Stimulated activated CD8-positive, alpha-beta memory T cell treated with anti-CD3 and anti-CD28 coated beads, Interleukin-4, amount 100 ng/mL, for 24 hours (primary cell): ENCODE results near the gene COL9A3.

Source experiments
- DNase-seq: peaks from one replicate; pipeline ENCODE4 v3.0.0-alpha.2; 2020; ENCODE audit warnings: low read depth

Gene COL9A3

DNA sequence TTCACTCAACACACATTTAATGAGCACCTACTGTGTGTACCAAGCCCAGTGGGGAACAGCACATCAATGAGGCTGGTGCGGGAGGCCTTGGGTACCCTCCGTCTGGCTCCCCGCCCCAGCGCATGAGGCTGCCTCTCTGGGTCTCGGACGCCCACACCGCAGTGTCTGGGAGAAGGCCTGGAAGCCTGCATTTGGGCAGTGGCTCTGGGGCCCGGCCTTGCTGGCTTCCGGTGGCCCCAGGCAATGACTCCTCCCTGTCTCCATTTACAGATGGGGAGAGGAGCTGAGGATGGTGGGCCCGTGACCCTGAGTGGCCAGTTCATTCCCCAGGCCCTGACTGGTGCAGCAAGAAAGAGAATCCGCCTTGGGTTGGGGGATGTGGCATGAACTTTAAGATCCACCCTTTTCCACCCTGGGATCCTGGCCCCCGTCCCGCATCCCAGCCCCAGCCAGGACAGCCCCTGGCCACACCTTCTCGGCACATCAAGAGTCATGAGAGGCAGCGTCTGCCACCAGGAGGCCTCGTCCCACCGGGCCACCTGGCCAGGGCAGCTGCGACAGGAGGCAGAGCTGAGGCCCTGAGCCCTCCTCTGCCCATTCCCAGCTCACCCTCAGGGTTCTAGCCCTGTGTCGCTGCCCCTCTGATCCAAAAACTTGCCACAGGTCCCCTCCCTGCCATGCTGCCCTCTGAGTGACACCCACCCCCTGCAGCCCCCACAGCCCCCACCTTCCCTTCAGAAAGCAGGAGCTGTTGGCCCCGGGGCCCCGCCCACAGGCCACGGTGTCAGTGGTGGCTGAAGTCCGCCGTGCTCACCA lies 38.0 kb upstream of the COL9A3 start:
- no peak for DNase-seq

DNA sequence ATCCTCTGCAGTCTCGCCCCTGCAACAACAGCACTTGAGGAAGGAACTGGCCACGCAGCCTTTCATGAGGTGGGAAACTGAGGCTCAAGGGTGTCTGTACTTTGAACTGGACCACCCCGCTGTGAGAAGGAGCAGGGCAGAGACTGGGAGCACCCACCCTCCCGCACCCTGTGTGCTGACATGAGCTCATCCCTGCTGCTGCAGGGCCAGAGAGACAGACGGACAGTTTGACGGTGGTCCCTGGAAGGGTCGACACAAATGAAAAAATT lies 37.5 kb upstream of the COL9A3 start:
- DNase-seq = no peak

DNA sequence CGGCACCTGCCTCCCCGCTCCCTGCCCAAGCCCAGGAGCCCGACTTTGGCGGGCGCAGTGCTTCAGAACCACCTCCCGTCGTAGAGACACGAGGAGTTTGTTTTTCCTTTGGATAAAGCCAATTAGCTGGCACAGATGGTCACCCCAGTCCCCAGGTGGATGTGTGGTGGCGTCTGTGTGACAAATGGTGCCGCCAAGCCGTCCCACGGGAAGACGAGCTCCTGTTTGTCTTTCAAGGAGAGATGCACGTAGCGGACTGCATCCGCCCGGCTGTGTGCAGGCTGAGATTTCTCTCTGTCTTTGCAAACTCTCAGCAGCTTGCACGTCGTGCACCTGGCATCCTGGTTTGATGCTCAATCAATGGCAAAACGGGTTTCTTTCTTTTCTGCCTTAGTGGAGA lies 36.6 kb upstream of the COL9A3 start:
- no peak for DNase-seq

DNA sequence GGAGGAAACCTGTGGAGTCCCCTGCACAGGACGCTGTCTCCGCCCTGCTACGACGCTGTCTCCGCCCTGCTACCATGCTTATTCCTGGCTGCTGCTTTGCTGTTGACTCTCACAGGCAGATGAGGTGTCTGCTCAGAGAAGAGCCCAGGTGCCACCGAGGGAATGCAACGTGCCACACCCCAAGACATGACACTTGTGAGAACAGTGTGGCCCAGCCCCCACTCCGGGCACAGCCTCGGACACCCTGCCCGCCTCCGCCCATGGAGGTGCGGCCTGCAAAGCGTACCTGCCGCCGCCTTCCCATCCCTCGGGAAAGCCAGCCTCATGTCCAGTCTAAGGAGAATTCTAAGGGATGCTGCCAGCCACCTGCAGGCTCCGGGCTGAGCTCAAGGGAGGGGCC lies 36.2 kb upstream of the COL9A3 start:
- DNase-seq = no peak

DNA sequence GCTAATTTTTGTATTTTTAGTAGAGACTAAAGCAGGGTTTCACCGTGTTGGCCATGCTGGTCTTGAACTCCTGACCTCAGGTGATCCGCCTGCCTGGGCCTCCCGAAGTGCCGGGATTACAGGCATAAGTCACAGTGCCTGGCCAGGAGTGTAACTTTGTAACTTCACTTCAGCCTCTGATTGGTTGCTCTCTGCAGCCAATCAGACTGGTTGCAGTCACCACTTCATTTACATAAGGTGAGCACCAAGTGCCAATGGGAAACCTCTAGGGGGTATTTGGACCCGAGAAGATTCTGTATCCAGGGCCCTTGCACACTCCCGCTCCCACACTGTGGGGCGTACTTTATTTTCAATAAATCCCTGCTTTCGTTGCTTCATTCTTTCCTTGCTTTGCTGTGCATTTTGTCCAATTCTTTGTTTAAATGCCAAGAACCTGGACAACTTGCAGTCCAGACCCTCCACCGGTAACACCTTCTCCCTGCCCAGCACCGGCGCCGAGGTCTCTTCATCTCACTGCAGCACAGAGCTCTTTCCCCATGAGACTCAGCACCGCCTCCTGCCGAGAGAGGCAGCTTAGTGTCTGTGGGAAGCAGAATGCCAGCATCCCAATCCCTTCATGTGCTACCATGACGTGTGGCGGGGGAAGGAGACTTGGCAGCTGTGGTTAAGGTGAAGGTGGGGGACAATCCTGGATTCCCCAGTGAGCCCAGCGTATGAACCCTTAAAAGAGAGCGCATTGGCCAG lies 34.5 kb upstream of the COL9A3 start:
- no peak for DNase-seq

DNA sequence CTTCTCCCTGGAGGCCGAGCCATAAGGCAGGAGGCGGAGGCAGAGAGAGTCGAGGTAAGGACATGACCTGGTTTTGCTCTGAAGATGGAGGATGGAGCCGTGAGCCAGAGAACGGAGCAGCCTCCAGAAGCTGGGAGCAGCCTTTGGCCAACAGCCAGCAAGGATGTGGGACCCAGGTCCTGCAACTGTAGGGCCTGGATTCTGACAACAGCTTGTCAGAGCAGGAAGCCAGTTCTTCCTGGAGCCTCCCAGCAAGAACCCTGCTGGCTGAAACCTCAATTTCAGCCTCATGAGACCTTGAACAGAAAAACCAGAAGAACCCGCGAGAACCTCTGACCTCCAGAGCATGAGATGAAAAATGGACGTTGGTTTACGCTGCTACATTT lies 34.0 kb upstream of the COL9A3 start:
- no peak for DNase-seq

DNA sequence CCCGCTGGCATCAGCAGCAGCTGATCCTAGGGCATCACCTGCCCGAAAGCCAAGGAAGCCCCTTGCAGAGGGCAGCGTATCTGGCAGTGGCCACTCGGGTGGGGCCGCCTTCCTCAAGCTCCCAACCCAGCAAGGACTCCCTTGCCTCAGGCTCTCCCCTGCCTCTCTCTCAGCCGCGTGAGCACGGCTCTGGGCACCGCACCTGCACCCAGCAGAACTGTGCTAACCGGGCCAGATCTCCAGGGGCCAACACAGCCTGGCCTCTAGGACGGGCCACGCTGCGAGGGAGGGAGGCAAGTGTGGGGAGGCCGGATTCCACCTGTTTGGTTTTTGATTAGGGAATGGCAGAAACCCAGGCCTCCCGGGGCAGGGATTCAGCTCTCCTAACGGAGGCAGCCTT lies 32.4 kb upstream of the COL9A3 start:
- DNase-seq = no peak

DNA sequence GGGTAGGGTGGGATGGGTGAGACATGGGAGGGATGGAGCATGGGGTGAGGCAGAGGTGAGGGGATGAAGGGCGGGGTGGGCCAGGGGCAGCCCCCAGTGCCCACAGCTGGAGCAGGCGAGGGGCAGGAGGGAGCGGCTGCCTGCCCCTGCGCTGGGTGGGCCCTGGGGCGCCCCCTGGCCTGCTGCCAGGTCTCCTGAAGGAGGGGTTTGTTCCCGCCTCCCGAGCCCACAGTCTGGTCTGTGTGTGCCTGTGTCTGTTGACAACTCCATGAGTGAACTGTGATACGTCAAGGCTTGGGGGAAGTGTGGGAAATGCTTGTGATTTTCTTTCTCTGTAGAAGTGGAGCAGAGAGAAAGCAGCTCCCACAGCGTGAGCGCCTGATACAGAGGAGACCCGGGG lies 31.5 kb upstream of the COL9A3 start:
- no peak for DNase-seq

DNA sequence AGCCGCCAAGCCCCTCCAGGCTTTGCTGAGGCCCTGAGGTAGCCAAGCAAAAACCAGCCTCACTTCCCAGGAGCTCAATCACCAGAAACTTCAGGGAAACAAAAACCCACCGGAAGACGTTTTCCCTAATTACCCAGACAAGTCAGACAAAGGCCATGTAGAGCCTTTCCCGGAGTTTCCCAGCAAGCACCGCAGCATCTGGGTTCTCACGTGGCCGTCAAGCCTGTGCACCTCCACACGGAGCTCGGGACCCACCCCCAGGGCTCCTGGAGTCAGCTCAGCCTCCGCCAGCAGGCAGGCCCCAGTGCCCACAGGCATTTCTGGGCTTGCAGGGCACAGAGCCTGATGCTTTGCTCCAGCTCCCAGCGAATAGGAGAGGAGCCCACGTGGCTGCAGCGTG lies 30.7 kb upstream of the COL9A3 start:
- DNase-seq = no peak

DNA sequence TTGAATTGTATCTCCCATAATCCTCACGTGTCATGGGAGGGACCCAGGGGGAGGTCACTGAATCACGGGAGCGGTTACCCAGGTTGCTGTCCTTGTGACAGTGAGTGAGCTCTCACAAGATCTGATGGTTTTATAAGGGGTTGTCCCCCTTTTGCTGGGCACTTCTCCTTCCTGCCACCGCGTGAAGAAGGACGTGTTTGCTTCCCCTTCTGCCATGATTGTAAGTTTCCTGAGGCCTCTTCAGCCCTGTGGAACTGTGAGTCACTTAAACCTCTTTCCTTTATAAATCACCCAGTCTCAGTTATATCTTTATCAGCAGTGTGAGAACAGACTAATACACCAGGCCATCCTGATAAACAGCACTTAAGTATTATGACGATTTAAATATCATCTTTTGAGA lies 29.5 kb upstream of the COL9A3 start:
- DNase-seq = no peak

DNA sequence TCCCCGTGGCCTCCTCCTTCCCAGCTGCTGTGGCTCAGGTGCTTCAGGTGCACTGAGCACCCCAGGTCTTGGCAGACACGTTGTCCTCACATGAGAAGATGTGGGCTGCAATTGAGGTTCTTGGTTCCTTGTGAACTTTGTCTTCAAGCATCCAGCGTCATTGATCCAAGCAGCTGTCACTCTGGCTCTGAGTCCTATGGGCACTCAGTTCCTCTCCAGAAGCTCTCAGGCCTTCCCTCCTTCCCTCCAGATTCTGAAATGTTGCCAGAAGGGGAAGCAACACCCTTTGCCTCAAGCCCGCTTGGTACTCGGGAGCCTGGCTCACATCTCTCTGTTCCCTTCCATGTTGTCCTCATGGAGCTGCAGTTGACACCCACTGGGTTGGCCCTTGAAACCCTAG lies 29.0 kb upstream of the COL9A3 start:
- no peak for DNase-seq

DNA sequence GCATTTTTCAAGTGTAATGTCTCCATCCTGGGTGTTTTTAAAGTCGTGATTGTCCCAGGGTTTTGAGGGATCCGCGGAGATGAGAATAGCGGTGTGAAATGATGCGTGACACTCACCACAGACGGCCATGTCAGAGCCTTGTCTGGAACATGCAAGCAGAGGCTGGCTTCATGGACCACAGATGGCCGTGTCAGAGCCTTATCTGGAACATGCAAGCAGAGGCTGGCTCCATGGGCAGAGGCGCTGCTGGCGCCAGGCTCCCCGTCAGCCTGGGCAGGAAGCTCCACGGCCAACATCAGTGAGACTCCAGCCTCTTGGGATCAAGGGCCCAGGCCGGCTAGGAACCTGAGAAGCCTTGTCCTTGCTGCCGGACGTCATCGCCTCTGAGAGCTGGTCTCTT lies 28.2 kb upstream of the COL9A3 start:
- no peak for DNase-seq

DNA sequence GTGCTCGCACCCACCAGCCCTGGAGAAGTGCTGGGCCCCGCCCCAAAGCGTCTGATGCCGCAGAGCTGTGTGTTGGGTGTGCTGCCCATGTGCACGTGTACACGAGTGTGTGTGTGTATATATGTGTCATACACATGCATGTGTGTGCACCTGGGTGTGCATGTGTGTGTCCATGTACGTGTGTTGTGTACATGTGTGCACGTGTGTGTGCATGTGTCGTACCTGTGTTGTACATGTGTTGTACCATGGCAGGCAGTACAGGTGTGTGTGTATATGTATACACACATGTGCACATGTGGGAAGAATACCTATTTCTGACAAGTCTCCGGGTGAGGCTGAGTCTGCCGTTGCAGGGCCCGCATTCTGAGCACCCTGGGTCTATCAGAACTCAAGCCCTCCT lies 26.8 kb upstream of the COL9A3 start:
- DNase-seq = no peak

DNA sequence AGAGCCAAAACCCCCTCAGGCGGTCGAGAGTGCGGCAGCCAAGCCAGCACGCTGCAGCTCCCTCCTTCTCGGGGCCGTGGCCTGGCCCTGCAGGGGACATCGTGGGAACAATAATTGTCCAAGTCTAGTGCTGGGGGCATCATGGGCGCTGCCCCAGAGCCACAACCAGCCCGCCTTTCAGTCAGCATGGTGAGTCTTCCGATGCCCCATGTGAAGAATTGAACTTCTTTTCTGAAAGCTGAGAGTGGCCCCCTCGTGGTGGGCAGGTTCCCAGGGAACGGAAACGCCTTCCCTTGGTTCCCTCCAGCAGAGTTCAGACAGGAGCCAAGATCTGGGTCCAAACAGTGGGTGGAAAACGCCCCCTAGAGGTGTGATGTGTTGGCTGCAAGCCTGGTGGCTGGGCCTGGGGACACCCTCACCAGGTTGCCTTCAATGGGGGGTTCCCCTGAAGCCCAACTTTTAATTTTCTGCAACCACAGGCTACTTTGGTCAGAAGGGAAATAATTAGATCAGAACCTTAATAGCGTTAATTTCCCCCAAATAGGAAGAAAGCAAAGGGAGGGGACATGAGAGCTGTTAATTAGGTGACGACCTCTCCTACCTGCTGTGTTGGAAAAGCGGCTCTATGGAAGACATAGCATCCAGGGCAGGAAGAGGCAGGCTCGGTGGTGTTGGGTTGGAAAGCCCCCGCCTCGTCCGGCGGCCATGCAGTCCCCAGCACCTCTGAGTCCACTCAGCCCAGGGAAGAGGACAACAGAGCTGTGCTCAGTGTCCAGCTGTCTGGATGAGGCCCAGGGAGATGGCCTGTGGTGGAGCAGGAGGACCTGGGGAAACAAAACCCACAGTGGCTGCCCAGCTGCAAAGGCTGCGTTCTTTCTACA lies 25.3 kb upstream of the COL9A3 start:
- peak; percentile 53 for DNase-seq

DNA sequence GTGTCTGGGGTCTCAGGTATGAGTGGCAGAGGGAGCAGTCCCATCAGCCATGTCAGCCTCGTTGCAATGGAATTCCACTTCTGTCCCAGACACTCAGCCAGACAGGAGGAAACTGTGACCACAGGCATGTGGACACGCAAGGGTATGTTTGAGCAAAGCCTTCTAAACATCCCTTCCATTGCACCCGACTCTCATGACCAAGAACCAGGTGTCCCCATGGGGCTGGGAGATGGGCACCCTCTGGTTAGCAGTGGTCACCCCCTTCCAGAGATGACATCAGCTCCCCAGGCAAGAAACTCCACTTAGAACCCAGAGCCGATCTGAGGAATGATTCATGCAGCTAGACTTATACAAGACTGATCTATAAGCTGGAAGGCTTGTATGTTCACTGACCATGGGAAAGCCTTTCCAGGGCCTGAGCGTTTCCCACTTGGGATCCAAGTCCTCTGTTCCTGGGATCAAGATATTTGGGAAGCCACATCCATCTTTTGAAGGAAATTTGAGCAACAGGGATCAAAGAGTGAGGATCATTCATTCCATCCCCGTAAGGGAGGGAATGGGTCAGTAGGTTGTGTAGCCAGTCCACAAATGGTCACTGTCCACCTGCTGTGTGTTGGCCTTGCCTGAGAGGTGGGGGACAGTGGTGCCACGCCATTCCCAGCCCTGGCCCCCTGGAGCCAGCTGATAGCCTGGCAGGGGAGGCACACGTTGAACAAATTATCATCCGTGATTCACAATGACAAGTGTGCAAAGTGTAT lies 24.5 kb upstream of the COL9A3 start:
- DNase-seq = no peak

DNA sequence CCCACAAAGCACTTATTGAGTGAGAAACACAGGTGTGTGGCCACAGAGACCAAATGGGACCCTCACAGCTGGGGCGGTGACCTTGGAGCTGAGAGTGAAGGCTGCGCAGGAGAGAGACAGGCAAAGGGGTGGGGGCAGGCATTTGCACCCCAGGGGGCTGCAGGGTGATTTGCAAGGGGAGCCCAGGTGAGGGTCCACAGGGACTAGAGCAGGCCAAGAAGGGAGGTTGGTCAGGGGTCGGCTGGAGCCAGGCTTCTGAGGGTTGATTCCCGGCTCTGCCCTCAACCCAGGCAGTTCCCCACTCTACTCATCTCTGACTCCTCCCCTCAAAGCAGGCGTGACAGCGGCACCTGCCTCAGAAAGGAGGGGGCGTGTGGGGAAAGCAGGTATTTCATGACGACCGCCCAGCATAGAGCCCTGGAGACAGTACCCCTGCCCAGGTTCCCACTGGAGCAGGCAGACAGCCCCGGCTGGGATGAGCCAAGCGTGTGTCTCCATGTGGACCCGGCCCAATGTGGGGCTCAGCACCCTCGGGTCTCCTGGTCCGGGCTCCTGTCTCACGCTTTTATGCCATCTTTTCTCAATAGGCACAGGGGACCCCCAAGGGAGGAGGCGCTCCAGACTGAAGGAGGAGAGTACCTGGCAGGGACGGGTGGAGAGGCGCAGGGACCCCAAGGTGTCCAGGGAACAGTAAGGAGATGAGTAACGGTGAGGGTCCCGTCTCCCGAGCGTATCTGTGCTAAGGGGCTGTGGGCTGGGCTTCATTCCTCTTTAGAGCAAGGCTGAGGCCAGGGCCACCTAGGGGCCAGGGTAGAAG lies 23.7 kb upstream of the COL9A3 start:
- no peak for DNase-seq

DNA sequence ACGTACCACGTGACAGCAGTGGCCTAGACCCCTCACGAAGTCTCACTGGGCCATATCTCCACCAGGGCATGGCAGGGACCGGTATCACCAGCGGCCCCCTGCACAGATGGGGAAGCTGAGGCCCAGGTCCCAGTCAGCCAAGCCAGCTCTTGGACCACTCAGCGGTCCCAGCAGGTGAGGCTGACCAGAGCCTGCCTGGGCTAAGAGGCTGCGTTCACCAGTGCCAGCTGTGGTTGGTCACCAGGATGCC lies 23.2 kb upstream of the COL9A3 start:
- no peak for DNase-seq

DNA sequence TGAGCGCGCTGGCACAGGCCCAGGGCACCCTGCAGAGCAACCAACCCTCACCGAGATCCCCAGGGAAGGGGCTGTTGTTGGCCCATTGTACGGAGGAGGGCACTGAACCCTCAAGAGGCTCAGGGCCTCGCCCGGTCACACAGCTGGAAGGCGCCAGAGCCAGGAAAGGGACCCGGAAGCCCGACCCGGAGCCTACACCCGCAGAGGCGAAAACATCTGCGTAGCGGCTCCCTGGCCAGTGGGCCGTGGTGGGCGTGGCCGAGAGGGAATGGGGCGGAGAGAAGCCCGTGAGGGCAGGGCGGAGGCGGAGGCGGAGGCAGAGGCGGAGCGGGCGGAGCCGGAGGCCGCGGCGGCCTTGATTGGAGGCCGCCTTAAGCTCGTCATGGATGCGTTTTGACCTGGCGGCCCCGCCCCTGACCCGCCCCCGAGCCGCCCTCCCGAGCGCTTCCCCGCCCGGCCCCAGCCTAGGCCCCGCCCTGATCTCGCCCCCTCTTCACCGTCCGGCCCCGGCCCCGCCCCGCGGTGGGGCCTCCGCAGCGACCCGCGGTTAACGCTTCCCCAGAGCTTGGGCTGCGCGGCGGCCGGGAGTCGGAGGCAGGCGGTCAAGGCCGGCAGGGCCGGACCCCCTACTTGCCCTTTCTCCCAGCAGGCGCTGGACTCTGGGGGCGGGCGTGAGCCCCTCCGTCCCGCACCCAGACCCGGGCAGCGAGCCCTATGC lies 22.7 kb upstream of the COL9A3 start:
- peak; percentile 87 for DNase-seq

DNA sequence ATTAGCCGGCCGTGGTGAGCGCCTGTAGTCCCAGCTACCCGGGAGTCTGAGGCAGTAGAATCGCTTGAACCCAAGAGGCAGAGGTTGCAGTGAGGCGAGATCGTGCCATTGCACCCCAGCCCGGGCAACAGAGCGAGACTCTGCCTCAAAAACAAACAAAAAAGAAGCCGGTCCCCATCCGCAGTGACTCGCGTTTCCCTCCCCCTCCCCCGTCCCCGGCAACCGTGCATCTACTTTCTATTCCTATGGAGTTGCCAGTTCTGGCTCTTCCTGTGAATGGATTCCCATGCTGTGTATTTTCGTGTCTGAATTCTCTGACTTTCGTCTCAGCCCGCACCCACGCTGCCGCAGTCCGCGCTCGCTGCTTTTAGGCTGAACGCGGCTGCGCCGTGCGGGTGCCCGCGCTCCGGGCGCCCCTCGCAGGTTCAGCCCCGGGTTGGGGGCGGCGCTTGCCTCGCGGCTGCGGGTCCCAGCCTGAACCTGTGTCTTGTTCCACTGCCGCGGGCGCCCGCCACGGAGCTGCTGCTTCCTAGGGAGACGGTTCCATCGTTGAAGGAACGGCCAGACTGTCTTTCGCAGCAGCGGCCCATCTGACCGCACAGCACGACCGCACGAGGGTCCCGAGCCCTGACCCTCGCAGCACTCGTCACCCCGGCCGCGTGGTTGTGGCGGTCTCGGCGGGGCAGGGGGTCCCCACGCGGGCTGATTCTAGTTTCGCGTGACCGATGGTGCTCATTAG lies 21.7 kb upstream of the COL9A3 start:
- peak; percentile 65 for DNase-seq
